Stimulated activated CD8-positive, alpha-beta memory T cell treated with anti-CD3 and anti-CD28 coated beads, Interleukin-15, amount 100 ng/mL, for 48 hours (primary cell): ENCODE measurements around the gene PATJ.
"Not testable (repeated sequence)": the region's sequence is repeated elsewhere in the genome, so short reads cannot be mapped to it uniquely, and the experiment has no call there.

ENCODE experiments used
- DNase-seq, 2 donors: peaks; one replicate each; pipeline ENCODE4 v3.0.0-alpha.2; 2020; ENCODE audit warnings: low read depth in 2 of 2

The PATJ gene

GRCh38 chr1:62212411-62212810, 470.1 kb downstream of the PATJ start:
- no peak for DNase-seq

- no peak for DNase-seq
Observed at GRCh38 chr1:62213075-62213914, 471.0 kb downstream of the PATJ start.

GRCh38 chr1:62218604-62219003, 476.3 kb downstream of the PATJ start:
- DNase-seq = no peak

- DNase-seq = not testable (repeated sequence)
Observed at GRCh38 chr1:62220456-62220855, 478.2 kb downstream of the PATJ start.

GRCh38 chr1:62221171-62221570, 478.9 kb downstream of the PATJ start:
- DNase-seq = no peak

- no peak for DNase-seq
Observed at GRCh38 chr1:62222321-62222720, 480.0 kb downstream of the PATJ start.

- DNase-seq = no peak
Observed at GRCh38 chr1:62224182-62224581, 481.9 kb downstream of the PATJ start.

GRCh38 chr1:62227496-62227895, 485.2 kb downstream of the PATJ start:
- no peak for DNase-seq
